GM21825 (cell line): ENCODE results near the gene TIPARP.

Source experiments
- ATAC-seq: cut with Tn5 transposase; IDR thresholded peaks from one replicate; pipeline ENCODE4 v1.9.1; 2021; ENCODE audit warnings: mild to moderate bottlenecking, moderate library complexity; ENCODE audit not compliant: unreplicated experiment

Gene TIPARP

GRCh38 chr3:156674046-156674910 lies at the start of gene TIPARP:
Gene TIPARP (plus strand): TSS chr3:156674590. CDS start chr3:156677698, 3,108 bp downstream.
- peak; percentile 79 for ATAC-seq

- no peak for ATAC-seq
These were observed 48.3 kb upstream of the TIPARP start for GRCh38 chr3:156626104-156626503.

DNA sequence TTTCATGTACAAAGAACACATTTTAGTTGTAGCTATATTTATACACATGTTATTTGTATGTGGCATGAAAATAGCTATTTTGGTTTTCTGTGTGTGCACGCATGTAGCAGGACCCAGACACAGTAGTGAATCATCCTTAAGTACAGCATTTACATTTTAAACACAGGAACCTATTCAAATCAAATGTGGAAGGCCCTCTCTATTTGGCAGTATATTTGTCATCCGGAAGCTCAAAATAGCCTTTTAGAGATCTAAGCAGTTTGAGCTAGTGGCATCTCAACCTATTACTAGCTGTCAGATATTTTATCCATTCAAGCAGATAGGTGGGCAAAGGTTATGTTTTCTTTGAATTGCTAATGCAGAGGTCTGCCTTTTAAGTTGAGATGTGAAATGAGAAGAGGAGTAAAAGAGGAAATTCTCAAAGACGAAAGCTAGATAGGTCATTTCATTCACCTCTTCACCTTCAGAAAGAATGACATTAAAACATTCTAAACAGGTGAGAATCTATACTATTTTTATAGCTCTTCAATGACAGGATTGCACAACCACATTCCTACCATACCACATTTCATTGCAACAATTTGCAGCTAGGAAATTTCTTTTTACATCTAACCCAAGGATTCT lies 46.3 kb upstream of the TIPARP start:
- ATAC-seq = no peak

GRCh38 chr3:156628836-156629618 lies 45.4 kb upstream of the TIPARP start:
- no peak for ATAC-seq

GRCh38 chr3:156630081-156630772 lies 44.2 kb upstream of the TIPARP start:
- ATAC-seq = no peak

DNA sequence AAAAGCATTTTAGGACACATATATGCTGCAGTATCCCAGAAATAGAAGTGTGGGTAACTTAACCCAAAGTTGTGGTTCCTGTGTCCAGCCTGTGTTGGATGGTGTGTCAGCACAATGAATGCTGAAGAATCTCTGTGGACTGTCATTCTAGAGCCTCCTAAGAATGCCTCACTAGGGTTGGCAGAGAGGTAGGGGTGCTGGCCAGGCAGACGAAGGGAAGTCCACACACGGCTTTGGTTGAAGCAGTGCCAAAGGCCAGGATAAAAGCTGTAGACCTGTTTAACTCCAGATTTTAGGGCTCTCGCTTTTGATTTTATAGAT lies 43.7 kb upstream of the TIPARP start:
- ATAC-seq = no peak

DNA sequence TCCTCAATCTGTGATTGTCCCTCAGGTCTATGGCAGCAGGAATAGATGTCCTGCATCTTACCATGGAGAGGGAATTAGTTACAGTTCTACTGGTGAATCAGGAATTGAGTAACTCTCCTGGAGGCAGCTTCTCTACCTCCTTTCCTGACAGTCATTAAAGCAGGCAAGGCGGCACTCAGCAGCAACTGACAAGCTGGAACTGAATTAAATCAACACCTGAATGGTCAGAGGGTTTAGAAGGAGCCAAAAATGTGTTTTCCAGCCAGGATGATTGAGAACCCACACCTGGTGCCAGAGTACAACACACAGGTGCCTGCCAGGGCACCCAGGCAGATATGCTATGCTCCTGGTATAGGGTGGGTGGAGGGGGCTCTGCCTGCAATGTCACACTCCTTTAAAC lies 43.1 kb upstream of the TIPARP start:
- no peak for ATAC-seq

DNA sequence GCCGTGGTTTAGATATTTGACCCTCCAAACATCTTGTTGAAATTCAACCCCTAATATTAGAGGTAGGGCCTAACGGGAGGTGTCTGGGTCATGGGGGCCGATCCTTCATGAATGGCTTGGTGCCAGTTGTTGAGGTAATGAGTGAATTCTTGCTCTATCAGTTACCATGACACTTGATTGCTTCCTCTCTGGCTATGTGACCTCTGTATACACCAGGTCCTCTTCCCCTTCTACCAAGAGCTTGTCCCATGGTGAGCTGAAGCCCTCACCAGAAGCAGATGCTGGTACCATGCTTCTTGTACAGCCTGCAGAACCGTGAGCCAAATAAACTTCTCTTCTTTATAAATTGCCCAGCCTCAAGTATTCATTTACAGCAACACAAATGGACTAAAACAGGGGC lies 41.8 kb upstream of the TIPARP start:
- no peak for ATAC-seq

- ATAC-seq = no peak
These were observed 41.1 kb upstream of the TIPARP start for GRCh38 chr3:156633335-156633734.

- ATAC-seq = no peak
These were observed 39.4 kb upstream of the TIPARP start for GRCh38 chr3:156635034-156635433.

- no peak for ATAC-seq
These were observed 38.4 kb upstream of the TIPARP start for GRCh38 chr3:156635973-156636372.

- ATAC-seq = no peak
These were observed 36.8 kb upstream of the TIPARP start for GRCh38 chr3:156637480-156638022.

- ATAC-seq = no peak
These were observed 36.1 kb upstream of the TIPARP start for GRCh38 chr3:156638271-156638670.

GRCh38 chr3:156639414-156640023 lies 34.9 kb upstream of the TIPARP start:
- ATAC-seq = no peak

- ATAC-seq = no peak
These were observed 32.8 kb upstream of the TIPARP start for GRCh38 chr3:156641618-156641975.

DNA sequence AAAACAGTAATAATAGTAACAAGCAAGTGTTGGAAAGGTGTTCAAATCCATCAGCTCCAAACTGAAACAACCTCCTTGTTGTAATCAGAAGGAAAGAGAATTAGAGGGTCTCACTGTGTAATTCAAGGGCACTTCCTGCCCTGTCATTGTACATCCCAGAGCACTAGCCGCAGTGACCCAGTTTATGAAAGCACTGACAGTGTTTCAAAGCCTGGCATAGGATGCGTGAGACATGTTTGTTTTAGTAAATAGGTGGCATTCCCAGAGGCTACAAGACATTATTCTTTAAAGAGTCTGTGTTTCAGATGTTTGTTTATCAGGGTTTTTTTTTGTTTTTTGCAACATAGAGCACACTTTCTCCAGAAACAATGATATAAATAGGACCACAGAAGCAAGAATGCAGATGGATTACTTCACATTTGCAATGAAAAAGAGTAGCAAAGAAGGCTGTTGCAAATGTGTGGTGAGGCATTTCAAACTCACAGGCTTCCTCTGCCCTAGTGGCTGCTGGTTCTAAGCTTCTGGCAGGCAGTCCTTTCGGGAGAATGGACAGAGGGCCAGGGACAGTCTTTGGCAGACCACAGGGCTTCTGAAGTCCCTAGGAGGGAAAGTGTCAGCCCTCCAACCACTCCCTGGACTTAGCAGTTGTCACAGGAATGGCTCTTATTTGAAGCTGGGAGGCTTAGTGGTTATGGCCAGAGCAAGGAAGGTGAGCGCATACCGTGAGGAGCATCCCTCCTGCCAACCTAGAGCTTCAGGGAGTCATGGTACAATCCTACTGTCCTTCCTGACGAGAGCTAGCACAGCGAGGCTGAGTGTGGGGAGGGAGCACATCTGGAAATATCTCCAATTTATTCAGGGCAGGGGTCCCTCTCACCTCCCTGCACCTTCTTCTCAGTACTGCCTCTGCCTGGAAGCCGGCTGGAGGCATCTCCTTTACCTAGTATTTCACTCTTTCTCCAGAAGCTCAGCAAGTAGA lies 31.4 kb upstream of the TIPARP start:
- ATAC-seq = no peak

GRCh38 chr3:156643729-156644389 lies 30.5 kb upstream of the TIPARP start:
- peak; percentile 86 for ATAC-seq

GRCh38 chr3:156644958-156645357 lies 29.4 kb upstream of the TIPARP start:
- ATAC-seq = no peak

GRCh38 chr3:156646958-156647357 lies 27.4 kb upstream of the TIPARP start:
- no peak for ATAC-seq
